DMS79 treated with DMSO at 0.1 percent for 48 hours (cell line): ENCODE data around the gene IL17RC.
"Not testable (repeated sequence)": the region's sequence is repeated elsewhere in the genome, so short reads cannot be mapped to it uniquely, and the experiment has no call there.

ENCODE experiments used
- DNase-seq: peaks from one replicate; lab custom pipeline; 2025; lab: John Stamatoyannopoulos, UW

IL17RC gene

DNA sequence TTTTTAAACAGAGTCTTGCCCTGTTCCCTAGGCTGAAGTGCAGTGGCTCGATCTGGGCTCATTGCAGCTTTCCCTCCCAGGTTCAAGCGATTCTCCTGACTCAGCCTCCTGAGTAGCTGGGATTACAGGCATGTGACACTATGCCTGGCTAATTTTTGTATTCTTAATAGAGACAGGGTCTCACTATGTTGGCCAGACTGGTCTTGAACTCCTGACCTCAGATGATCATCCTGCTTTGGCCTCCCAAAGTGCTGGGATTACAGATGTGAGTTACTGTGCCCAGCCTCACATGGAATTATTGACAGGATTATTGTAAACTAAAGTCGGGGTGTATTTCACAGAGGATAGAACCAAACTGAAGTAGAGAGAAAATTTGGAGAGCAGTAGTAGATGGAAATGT, 21.2 kb upstream of the IL17RC start:
- DNase-seq = not testable (repeated sequence)

DNA sequence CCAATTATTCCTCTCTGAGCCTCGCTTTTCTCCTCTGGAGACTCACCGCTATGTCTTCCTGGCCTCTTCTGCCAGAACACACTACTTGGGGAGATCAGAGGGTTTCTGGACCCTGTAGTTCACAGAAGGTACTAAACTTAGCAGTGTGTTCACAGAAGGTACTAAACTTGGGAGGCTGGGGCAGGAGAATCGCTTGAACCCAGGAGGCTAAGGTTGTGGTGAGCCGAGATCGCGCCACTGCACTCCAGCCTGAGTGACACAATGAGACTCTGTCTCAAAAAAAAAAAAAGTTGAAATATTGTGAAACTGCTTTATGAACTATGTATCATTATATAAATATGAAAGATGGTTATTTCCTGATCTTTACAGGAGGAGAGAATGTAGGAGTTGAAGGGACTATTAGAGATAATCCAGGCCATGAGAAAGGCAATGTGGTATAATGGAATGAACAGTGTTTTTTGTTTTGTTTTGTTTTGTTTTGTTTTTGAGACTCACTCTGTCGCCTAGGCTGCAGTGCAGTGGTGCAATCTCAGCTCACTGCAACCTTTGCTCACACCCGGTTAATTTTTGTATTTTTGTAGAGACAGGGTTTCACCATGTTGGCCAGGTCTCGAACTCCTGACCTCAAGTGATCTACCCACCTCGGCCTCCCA, 20.0 kb upstream of the IL17RC start:
- DNase-seq = not testable (repeated sequence)

DNA sequence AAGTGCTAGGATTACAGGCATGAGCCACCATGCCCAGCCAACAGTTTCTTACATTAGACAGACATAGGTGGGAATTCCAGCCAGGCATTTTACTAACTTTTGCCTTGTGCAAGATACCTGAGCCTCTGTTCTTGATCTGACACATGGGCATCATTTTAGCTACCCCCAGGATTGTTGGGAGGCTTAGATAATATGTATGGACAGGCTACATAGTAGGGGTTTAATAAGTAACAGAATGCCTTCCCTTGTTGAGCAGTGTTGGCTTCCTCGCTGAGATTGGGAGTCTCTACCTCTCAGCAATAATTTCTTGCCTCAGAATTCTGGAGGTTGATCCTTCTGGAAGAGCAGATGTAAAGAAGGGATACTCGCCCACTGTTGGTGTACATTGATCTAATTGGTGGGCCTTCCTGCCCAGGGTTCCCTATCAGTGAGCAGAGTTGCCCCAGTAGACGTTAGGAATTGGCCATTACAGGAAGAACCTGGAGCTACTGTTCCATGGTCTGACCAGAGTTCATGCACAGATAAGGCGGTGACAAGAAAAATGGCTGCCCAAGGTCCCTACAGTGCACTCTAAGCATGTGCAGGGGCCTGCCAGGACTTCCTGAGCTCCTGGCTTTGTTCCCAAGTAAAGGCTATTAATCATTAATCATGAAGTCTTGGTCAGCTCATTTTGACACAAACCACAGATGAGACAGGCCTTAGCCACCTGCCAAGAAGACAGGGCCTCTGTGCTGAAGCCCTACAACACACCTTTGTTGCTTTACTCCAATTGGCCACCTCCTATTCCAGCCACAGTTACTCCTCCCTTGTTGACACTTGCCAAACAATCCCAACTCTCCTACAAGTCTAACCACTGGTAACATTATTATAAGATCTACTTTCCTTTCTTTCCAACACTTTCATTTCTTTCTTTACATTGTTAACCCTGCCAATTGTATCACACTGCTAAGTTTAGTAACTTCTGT, 19.2 kb upstream of the IL17RC start:
- no peak for DNase-seq

DNA sequence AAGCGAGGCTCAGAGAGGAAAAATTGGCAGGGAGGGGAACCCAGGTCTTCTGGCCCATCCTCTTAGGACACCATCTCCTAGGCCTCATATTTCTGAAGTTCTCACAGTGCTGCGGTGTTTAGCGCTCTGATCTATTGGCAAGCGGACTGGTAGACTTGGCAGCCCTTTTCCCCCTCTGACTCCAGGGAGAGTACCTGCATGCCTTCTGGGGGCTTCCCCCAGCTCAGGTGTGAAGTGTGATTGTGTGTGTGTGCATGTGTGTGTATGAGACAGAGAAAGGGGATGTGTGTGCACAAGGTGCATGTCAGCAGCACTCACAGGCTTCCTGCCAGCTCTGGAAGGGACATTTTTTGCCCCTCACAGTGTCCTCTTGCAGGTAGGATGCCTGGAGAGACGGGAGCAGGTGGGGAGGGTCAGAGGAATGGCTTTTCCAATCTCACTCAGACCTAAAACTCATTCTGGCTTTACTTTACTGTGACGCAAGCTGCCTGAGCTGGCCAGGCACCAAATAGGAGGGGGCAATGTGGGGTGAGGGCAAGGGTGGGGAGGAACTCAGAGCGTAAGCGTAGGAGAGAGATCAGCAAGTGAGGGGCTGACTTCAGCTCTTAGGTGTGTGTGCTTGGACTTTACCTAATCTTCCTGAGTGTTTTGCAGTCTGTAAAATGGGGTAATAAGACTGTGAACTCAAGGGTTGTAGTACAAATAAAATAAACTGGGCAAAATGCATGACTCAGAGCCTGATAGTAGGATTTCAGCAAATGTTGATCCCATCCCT, 18.2 kb upstream of the IL17RC start:
- DNase-seq = no peak

DNA sequence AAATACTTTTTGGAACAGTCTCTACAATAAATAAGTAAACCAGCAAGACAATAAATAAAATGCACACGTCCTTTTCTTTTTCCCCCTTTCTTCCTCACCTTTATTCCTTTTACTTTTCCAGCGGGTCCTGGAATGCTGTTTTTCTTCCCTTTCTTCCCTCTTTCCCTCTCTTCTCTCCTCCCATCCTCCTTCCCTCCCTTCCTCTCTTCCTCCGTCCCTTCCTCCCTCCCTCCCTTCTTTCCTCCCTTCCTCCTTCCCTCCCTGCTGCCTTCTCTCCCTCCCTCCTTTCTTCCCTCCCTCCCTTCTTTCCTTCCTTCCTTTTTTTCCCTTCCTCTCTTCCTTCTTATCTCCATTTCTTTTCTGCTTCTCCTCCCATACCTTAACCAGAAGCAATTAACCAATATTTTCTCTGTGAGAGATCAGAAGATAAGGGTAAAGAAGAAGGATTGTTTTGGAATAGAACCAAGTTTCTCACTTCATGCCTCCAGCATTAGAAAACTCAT, 17.6 kb upstream of the IL17RC start:
- DNase-seq = no peak

DNA sequence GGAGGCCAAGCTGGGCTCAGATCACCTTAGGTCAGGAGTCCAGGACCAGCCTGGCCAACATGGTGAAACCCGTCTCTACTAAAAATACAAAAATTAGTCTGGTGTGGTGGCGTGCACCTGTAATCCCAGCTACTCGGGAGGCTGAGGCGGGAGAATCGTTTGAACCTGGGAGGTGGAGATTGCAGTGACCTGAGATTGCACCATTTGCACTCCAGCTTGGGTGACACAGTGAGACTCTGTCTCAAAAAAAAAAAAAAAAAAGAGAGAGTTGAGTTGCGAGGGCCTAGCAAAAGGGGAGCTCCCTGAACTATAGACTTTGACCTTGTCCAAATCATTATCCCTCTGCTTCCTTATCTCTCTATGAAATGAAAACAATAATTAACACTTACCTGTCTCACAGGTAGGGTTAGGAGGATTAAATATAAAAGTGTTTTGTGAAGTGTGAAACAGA, 15.9 kb upstream of the IL17RC start:
- not testable (repeated sequence) for DNase-seq

DNA sequence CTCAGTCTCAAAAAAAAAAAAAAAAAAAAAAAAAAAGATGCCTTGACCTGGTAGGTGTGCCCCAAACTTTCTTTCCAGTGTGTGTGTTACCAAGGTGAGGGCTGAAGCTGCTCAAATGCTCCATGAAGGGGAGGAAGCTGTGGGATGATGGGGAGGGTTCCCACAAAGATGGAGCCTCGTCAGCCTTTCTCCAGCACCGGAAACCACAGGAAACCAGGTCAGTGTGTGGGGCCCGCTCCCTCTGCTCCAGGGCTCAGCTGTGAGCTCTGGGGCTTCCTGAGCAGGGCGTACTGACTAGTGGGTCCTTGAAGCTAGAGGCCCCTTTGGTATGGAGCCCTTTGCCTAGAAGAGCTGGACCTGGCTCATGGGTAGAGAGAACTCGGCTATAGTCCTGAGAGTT, 14.9 kb upstream of the IL17RC start:
- no peak for DNase-seq

DNA sequence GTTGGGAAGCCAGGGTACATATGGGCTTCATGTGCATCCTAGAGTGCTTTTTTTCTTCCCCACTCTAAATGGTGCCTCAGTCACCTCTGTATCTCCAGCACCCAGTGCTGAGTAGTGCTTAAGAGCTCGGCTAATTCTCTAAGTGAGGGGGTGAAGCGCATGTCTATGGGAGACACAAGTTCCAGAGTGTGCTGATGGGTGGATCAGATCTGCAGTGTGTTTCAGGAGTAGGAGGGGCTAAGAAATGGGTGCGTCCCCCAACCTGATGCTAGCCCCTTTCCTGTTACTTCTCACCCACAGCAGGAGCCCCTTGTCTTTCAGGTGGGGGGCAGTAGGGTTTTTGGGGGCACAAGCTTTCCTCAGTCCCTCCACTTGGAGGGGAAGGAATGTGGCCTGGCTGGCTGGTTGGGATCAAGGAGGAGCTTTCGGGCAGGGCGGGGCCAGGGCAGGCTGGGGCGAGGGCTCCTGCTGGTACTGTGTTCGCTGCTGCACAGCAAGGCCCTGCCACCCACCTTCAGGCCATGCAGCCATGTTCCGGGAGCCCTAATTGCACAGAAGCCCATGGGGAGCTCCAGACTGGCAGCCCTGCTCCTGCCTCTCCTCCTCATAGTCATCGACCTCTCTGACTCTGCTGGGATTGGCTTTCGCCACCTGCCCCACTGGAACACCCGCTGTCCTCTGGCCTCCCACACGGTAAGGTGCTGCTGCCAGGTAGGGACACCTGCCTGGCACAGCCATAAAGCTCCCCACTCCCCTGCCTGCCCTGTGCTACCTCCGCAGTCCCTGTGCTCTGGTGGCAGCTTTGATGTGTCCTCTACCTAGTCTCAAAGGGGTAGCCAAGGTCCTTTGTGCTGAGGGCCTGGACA, 14.3 kb upstream of the IL17RC start, which contains the start of gene IL17RE:
Gene IL17RE (plus strand): TSS at position 477 of the 866 bp plus-strand sequence. CDS start 85 bp downstream, at position 562.
- DNase-seq = no peak

DNA sequence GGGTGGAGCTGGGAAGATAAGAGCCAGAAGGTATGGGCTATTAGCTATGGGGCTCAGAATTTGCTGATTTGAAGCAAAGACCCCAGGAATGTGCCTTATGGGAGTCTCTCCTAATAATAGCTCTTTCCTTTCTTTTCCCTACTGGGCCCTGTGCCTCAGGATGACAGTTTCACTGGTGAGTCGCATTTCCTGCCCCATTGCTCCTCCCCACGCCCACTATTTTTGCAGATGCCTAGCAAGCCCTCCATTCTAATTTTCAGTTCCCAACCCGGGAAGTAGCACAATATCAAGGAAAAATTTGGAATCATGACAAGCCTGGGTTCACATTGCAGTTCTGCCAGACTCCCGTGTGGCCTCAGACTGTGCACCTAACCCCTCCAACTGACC, 13.7 kb upstream of the IL17RC start:
- no peak for DNase-seq

DNA sequence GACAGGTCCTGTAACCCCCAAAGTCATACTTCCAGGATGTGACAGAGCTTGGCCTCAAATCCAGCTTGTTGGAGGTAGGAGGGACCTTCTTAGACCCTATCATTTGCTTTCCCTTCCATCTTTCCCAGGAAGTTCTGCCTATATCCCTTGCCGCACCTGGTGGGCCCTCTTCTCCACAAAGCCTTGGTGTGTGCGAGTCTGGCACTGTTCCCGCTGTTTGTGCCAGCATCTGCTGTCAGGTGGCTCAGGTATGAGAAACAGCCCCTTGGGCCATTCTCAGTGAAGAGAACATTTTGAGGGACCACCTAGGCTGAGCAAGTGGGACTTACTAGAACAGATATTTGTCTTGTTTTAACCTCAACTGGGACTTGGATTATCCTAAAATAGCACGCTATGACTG, 13.0 kb upstream of the IL17RC start:
- DNase-seq = no peak

DNA sequence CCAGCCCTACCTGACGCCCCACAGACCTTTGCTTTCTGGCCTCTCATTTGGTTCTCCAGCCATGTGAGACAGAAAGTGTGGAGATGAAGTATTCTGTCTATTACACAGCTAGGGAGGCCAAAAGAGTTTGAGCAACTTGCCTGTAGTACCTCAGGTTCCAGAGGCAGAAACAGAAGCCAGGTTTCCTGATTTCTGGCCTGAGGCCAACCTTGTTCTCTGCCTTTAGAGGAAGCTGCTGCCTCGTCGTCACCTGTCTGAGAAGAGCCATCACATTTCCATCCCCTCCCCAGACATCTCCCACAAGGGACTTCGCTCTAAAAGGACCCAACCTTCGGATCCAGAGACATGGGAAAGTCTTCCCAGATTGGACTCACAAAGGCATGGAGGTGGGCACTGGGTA, 10.4 kb upstream of the IL17RC start:
- no peak for DNase-seq

DNA sequence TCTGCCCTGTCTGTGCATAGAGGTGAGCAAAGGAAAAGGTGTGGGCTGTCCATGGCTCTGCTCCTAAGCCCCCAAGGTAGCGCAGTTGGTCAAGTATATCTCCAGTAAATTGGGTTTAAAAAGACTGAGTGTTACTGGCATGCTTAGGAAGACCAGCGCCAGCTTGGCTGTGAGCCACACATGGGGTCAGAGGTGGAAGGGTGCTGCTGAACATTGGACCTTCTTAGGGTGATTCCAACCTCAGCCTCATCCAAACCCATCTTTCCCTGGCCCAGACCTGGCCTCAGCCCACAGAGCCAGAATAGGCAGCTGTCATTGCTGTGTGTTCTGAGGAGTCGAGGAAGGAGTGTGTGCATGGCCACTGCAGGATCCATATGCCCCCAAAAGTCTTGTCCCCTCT, 8.6 kb upstream of the IL17RC start:
- DNase-seq = no peak

DNA sequence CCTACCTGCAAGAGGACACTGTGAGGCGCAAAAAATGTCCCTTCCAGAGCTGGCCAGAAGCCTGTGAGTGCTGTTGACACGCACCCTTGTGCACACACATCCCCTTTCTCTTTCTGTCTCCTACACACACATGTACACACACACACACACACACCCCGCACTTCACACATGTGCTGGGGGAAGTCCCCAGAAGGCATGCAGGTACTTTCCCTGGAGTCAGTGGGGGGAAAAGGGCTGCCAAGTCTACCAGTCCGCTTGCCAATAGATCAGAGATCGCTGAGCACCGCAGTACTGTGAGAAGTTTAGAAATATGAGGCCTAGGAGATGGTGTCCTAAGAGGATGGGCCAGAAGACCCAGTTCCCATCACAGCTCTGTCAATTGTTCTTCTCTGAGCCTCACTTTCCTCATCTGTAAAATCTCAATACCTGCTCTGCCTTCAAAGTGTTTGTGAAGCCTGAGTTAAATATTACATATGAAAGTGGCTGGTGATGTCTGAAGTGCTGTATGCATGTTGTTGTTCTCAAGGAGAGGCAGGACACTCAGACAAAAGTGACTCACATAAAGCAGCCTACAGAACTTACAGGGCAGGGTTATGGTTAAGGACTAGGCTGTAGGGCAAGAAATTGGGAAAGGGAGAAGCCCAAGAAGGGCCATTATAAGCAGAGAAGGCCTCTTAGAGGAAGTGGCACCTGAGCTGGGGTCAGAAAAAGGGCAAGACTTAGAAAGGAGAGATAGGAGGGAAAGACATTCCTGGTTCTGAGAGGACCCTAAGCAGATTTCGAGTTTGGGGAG, 7.5 kb upstream of the IL17RC start:
- no peak for DNase-seq

DNA sequence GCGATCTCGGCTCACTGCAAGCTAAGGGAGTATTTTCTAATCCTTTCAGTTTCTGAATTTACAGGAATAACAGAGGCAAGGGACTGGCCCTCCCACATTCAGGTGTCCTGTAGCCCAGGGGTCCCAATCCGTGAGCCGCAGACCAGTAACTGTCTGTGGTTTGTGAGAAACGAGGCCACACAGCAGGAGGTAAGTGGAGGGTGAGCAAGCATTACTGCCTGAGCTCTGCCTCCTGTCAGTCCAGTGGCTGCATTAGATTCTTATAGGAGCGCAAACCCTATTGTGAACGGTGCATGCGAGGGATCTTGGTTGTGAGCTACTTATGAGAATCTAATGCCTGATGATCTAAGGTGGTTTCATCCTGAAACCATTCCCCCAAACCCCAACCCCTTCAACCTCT, 5.0 kb upstream of the IL17RC start:
- no peak for DNase-seq

DNA sequence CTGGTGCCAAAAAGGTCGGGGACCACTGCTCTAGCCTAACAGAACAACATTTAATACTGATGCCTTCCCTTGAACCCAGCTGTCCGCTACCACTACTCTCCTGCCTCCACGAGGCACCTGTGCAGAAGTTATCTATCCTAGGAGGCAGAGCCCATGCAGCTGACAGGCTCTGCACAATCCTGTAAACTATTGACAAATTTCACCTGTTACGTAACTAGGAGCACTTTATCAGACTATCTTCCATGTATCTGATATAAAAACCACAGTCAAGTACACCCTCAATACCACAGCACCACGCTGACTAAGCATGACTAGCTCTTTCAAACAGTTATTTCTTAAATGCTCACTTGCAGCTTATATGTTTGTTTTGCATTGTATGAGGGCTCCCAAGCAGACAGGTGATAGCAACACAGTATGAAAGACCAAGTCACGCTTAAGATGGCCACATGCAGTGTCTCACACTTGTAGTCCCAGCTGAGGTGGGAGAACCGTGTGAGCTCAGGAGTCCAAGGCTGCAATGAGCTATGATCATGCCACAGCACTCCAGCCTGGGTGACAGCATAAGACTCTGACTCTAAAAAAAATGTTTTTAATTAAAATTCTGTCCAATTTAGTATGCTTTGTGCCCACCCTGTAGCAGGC, 4.5 kb upstream of the IL17RC start:
- DNase-seq = peak; percentile 21

DNA sequence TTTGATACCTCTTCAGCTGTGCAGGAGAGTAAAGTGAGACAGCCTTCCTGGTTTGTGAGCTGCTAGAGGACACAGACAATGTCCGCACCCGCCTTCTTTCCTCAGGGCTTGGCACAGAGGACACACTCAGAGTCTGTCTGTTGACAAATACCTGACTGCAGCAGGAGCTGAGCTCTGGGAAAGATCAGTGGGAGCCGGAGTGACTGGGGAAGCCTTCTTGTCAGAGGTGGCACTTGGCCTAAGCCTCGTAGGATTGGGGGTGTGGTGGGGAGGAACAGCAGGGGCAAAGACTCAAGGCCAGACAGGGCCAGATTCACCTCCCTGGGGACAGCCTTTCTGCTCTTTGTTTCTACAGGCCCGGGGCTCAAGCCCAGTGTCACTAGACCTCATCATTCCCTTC, 3.3 kb upstream of the IL17RC start:
- no peak for DNase-seq

DNA sequence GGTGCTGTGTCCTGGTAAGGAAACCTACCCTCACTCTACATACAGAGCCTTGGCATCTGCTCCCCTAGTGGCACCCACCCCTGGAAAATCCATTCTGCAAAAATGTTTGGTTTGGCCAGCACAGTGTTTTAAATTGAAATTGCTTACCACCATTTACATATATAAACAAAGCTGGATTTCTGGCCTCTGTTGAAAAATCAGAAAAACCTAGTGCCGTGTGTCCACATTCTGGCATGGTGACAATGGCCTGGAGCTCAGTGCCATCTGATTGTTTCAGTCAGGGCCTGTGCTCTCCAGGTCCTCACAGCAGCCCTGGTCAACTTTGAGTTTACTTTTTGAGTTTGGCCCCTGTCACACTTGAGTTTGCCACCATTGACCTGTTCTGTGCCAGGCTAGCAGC, 2.9 kb upstream of the IL17RC start:
- DNase-seq = no peak

DNA sequence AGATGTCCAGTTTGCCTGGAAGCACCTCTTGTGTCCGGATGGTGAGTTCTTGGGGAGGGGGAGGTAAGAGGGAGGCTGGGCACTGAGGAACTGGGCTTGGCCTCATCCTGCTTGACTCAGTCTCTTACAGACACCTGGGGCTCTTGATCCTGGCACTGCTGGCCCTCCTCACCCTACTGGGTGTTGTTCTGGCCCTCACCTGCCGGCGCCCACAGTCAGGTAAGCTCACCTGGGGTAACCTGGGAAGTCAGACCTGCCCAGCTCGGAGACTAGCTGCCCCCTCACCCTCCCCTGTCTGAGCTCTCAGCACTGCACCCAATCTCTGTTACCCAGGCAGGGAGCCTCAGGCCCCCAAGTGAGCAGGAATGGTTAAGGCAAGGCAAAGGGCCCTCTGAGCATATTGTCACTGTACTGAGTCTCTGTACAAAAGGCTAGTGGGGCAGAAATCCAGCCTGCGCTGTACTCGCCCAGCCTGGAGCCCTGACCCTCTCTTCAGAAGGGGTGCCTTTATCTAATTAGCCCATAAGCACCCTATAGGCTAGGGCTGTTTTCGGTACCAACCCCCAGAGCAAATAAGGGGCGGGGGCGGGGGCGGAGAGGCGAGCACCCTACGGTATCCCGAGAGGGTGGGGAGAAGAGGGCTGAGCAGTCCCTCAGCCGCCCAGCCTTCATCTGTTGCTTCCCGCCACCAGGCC, 2.2 kb upstream of the IL17RC start:
- no peak for DNase-seq
